B cell (primary cell): ENCODE results near the gene NRBP1.

Source experiments
- EZH2 ChIP-seq: IDR thresholded peaks from 2 replicates; pipeline ENCODE4 v1.6.1; 2012; ENCODE audit warnings: borderline replicate concordance, low read depth, mild to moderate bottlenecking, moderate library complexity, low read length; ENCODE audit not compliant: insufficient read depth, poor library complexity, severe bottlenecking
- TF ChIP-seq, protein P1 (sequence below): fragments of 200-600 bp; IDR thresholded peaks from one replicate; pipeline ENCODE4 v1.8.0; 2022; ENCODE audit warnings: antibody characterized with exemption, mild to moderate bottlenecking

DNA sequence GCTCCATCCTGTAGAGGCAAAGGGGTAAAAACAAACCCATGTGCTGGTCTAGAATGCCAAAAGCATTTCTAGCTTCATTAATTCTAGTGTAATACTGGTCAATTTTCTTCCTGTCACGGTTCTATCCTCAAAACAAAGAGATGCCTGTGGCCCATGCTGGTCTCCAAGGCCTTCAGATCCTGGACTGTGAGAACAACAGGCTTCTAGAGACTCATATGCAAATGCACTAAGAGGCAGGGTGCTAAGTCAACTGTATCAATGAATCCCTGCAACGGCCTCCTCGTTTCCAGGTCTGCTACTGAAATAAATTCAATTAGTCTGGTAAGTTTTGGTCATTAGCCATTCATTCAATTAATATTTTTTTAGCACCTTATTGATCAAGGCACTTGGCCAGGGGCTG lies 57.1 kb downstream of the NRBP1 start:
- TF ChIP-seq, protein P1, sequence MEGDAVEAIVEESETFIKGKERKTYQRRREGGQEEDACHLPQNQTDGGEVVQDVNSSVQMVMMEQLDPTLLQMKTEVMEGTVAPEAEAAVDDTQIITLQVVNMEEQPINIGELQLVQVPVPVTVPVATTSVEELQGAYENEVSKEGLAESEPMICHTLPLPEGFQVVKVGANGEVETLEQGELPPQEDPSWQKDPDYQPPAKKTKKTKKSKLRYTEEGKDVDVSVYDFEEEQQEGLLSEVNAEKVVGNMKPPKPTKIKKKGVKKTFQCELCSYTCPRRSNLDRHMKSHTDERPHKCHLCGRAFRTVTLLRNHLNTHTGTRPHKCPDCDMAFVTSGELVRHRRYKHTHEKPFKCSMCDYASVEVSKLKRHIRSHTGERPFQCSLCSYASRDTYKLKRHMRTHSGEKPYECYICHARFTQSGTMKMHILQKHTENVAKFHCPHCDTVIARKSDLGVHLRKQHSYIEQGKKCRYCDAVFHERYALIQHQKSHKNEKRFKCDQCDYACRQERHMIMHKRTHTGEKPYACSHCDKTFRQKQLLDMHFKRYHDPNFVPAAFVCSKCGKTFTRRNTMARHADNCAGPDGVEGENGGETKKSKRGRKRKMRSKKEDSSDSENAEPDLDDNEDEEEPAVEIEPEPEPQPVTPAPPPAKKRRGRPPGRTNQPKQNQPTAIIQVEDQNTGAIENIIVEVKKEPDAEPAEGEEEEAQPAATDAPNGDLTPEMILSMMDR: no peak
- TF ChIP-seq EZH2: no peak
